Lower lobe of right lung (tissue), 2 donors: ENCODE data around the gene BOLA3. TPM values are rescaled to one million over a fixed set of nuclear protein-coding genes. Genes with fewer than 3 reads are reported as not detected.
A peak's percentile ranks its signal among the peaks of the same experiment; 100 is the strongest.

Experiments
- ATAC-seq, 2 donors: fragments of 200-7000 bp; cut with Tn5 transposase; one replicate each; pipeline ENCODE4 v1.9.1; 2020 to 2022; ENCODE audit warnings: mild to moderate bottlenecking in 2 of 2, moderate library complexity in 2 of 2
- DNase-seq: peaks from one replicate; pipeline ENCODE4 v3.0.0-alpha.2; 2020
- H3K27ac ChIP-seq: fragments of 200-600 bp; one replicate; pipeline ENCODE4 v1.8.0; 2022
- H3K27me3 ChIP-seq: fragments of 200-600 bp; one replicate; pipeline ENCODE4 v1.8.0; 2022; ENCODE audit warnings: low read depth
- H3K36me3 ChIP-seq: fragments of 200-600 bp; one replicate; pipeline ENCODE4 v1.8.0; 2022; ENCODE audit warnings: mild to moderate bottlenecking
- H3K4me1 ChIP-seq: fragments of 200-600 bp; one replicate; pipeline ENCODE4 v1.8.0; 2022
- H3K4me3 ChIP-seq: fragments of 200-600 bp; one replicate; pipeline ENCODE4 v1.8.0; 2022; ENCODE audit warnings: mild to moderate bottlenecking
- H3K9me3 ChIP-seq: fragments of 200-600 bp; one replicate; pipeline ENCODE4 v1.8.0; 2022
- intact Hi-C: fragments of 100-400 bp; cut with DNase I; formaldehyde crosslinking; loops from one replicate; pipeline ENCODE4 v1.11.0; 2022
- total RNA-seq: library from RNA; stranded (reverse); fragmentation: NEBNext Ultra II Directional; extraction: Animal tissue kit (Norgen Biotek cat#: 25700); gene quantifications from one replicate; pipeline ENCODE4 v1.2.1, GENCODE V29; 2021
- TF ChIP-seq, protein P1 (sequence below): fragments of 200-600 bp; IDR thresholded peaks from one replicate; pipeline ENCODE4 v1.8.0; 2022; ENCODE audit warnings: antibody characterized with exemption, mild to moderate bottlenecking
- donor health status: DM: no; HTN: yes; CAD: no; lungs with severe emphysema.

Gene BOLA3
- total RNA-seq, 1 donor from 2014 or later: 19.6 TPM

GRCh38 chr2:74178211-74179062 is 30.7 kb upstream of the BOLA3 start, which contains the start of gene MOB1A:
MOB1A (minus strand) TSS chr2:74178879; CDS start chr2:74178674, 205 bp downstream.
- no peaks in the 10 kb centered on the region for H3K9me3 ChIP-seq
- H3K27me3 ChIP-seq: no peaks in the 10 kb centered on the region
- H3K4me3 ChIP-seq: peak within 1 kb of the TSS; percentile 71
- ATAC-seq (peak; percentile 99), DNase-seq (peak; percentile 97)
- TF ChIP-seq, protein P1, sequence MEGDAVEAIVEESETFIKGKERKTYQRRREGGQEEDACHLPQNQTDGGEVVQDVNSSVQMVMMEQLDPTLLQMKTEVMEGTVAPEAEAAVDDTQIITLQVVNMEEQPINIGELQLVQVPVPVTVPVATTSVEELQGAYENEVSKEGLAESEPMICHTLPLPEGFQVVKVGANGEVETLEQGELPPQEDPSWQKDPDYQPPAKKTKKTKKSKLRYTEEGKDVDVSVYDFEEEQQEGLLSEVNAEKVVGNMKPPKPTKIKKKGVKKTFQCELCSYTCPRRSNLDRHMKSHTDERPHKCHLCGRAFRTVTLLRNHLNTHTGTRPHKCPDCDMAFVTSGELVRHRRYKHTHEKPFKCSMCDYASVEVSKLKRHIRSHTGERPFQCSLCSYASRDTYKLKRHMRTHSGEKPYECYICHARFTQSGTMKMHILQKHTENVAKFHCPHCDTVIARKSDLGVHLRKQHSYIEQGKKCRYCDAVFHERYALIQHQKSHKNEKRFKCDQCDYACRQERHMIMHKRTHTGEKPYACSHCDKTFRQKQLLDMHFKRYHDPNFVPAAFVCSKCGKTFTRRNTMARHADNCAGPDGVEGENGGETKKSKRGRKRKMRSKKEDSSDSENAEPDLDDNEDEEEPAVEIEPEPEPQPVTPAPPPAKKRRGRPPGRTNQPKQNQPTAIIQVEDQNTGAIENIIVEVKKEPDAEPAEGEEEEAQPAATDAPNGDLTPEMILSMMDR: no peak
- intact Hi-C loops: no loop called here
- peaks cover 6% of the 10 kb centered on the region for H3K36me3 ChIP-seq
- peaks cover 46% of the 10 kb centered on the region for H3K4me1 ChIP-seq
- H3K27ac ChIP-seq: peak within 1 kb of the TSS; percentile 89

DNA sequence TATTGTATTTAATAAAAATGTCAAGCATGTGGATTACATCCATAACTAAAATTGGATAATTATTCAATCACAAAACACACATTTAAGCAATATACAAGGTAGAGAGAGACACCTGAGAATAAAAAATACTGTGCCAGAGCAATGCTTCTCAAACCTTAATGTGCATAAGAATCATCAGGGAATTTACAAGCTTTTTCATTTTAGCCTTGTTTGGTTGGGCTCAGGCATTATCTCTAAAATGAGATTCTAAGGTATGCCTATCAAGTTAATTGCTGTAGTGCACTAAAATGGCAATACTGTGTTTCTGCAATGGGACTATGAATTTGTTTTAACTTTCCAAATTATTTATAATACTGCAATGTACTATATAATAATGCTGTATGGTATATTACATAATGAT is 30.0 kb upstream of the BOLA3 start:
- H3K4me3 ChIP-seq: peak overlapping the region; percentile 71
- peak overlapping the region; percentile 89 for H3K27ac ChIP-seq
- H3K27me3 ChIP-seq: no peaks in the 10 kb centered on the region
- TF ChIP-seq, protein P1: no peak
- H3K4me1 ChIP-seq: peaks cover 52% of the 10 kb centered on the region
- intact Hi-C loops: no loop called here
- DNase-seq: no peak
- no peaks in the 10 kb centered on the region for H3K9me3 ChIP-seq
- no peak for ATAC-seq
- H3K36me3 ChIP-seq: peaks cover 6% of the 10 kb centered on the region

DNA sequence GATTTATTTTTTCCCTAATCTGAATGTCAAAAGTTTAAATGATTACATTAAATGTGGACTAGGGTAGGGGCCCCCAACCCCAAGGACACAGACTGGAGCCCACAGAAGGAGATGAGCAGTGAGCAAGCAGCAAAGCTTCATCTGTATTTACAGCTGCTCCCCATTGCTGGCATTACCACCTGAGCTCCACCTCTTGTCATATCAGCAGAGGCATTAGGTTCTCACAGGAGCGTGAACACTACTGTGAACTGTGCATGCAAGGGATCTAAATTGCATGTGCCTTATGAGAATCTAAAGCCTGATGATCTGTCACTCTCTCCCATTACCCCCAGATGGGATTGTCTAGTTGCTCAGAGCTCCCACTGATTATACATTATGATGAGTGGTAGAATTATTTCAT is 27.2 kb upstream of the BOLA3 start:
- Histone ChIP-seq H3K4me1 (peaks cover 48% of the 10 kb centered on the region), H3K9me3 (no peaks in the 10 kb centered on the region), H3K27ac (no peak overlapping the region), H3K4me3 (no peak overlapping the region), H3K27me3 (no peaks in the 10 kb centered on the region), H3K36me3 (peaks cover 33% of the 10 kb centered on the region)
- intact Hi-C loops: no loop called here
- TF ChIP-seq, protein P1: no peak
- ATAC-seq (no peak), DNase-seq (no peak)

GRCh38 chr2:74168739-74169138 is 21.0 kb upstream of the BOLA3 start:
- no peak for DNase-seq
- Histone ChIP-seq H3K4me3 (no peak overlapping the region), H3K4me1 (peaks cover 8% of the 10 kb centered on the region), H3K36me3 (peaks cover 89% of the 10 kb centered on the region), H3K27me3 (no peaks in the 10 kb centered on the region), H3K9me3 (peaks cover 7% of the 10 kb centered on the region), H3K27ac (no peak overlapping the region)
- TF ChIP-seq, protein P1: no peak
- ATAC-seq: no peak
- intact Hi-C loops: no loop called here

GRCh38 chr2:74164761-74165160 is 17.0 kb upstream of the BOLA3 start:
- DNase-seq: no peak
- no peak for ATAC-seq

More at GRCh38 chr2:74164761-74165160, 17.0 kb upstream of the BOLA3 start:
- H3K9me3 ChIP-seq: peaks cover 7% of the 10 kb centered on the region
- TF ChIP-seq, protein P1: no peak
- intact Hi-C loops: no loop called here
- H3K27me3 ChIP-seq: no peaks in the 10 kb centered on the region
- peaks cover 99% of the 10 kb centered on the region for H3K36me3 ChIP-seq
- H3K4me3 ChIP-seq: no peak overlapping the region
- H3K4me1 ChIP-seq: no peaks in the 10 kb centered on the region
- H3K27ac ChIP-seq: no peak overlapping the region
